BLaER1 treated with 17β-estradiol and CSF1 and Interleukin-3, amounts not matched to agents 10 nM and 100 nM (cell line): ENCODE measurements around the gene IL1F10.
A peak's percentile ranks its signal among the peaks of the same experiment; 100 is the strongest.

Source experiments
- H3K27ac ChIP-seq, 11 experiments: shearing (Covaris generic); formaldehyde crosslinking; 2 replicates each; pipeline ENCODE4 v1.8.1; 2022
- H3K27me3 ChIP-seq, 11 experiments: shearing (Covaris generic); formaldehyde crosslinking; 2 replicates each; pipeline ENCODE4 v1.8.1; 2022
- H3K36me3 ChIP-seq, 11 experiments: shearing (Covaris generic); formaldehyde crosslinking; 2 replicates each; pipeline ENCODE4 v1.8.1; 2022
- H3K4me1 ChIP-seq, 10 experiments: shearing (Covaris generic); formaldehyde crosslinking; 2 replicates each; pipeline ENCODE4 v1.8.1; 2022
- H3K4me2 ChIP-seq, 11 experiments: shearing (Covaris generic); formaldehyde crosslinking; 2 replicates each; pipeline ENCODE4 v1.8.1; 2022
- H3K4me3 ChIP-seq, 10 experiments: shearing (Covaris generic); formaldehyde crosslinking; 2 replicates each; pipeline ENCODE4 v1.8.1; 2022
- H3K9ac ChIP-seq, 11 experiments: shearing (Covaris generic); formaldehyde crosslinking; 2 replicates each; pipeline ENCODE4 v1.8.1; 2022
- H3K9me3 ChIP-seq, 11 experiments: shearing (Covaris generic); formaldehyde crosslinking; replicated peaks in 1 of 11; 2 replicates each; pipeline ENCODE4 v1.8.1; 2022
- H4K20me1 ChIP-seq, 11 experiments: shearing (Covaris generic); formaldehyde crosslinking; 2 replicates each; pipeline ENCODE4 v1.8.1; 2022
- Cebpa-rat ChIP-seq, 11 experiments: shearing (Covaris generic); IDR thresholded peaks; 2 replicates each; pipeline ENCODE4 v1.8.1; 2022

Gene IL1F10

GRCh38 chr2:113120861-113121260, 53.1 kb downstream of the IL1F10 start:
- Histone ChIP-seq H3K9ac (no peak overlapping the region), H3K4me1 (peaks cover 26 to 100% (median 55%) of the 10 kb centered on the region in 10 experiments), H3K4me3 (no peak overlapping the region), H4K20me1 (no peaks in the 10 kb centered on the region), H3K9me3 (no peaks in the 10 kb centered on the region), H3K27me3 (no peaks in the 10 kb centered on the region), H3K4me2 (peak overlapping the region in 7 of 11 experiments; percentile 3 to 98 (median 31); a peak in 7 of 22 replicates), H3K27ac (0 out of 22 replicates have a peak overlapping the region, but pooled peaks of 1 of the 11 experiments have one; percentile 81), H3K36me3 (no peaks in the 10 kb centered on the region)
- no peak for TF ChIP-seq Cebpa-rat (IDR thresholded peaks at IDR 0.05)

- H3K4me2 ChIP-seq: peak overlapping the region in 4 of 11 experiments; percentile 87 to 98 (median 93); a peak in 7 of 22 replicates
- no peak for TF ChIP-seq Cebpa-rat (IDR thresholded peaks at IDR 0.05)
- H4K20me1 ChIP-seq: no peaks in the 10 kb centered on the region
- H3K36me3 ChIP-seq: no peaks in the 10 kb centered on the region
- H3K27me3 ChIP-seq: no peaks in the 10 kb centered on the region
- no peak overlapping the region for H3K9ac ChIP-seq
- peak overlapping the region in 4 of 11 experiments; percentile 73 to 88 (median 83); a peak in 4 of 22 replicates for H3K27ac ChIP-seq
- H3K4me3 ChIP-seq: no peak overlapping the region
- no peaks in the 10 kb centered on the region; a peak in 1 of 22 replicates for H3K9me3 ChIP-seq
- H3K4me1 ChIP-seq: peaks cover 13 to 100% (median 54%) of the 10 kb centered on the region in 10 experiments
These were observed 54.6 kb downstream of the IL1F10 start for GRCh38 chr2:113122364-113122763.

GRCh38 chr2:113123726-113124125, 56.0 kb downstream of the IL1F10 start:
- Histone ChIP-seq H3K27ac (peak overlapping the region in 10 of 11 experiments; percentile 55 to 88 (median 70); a peak in 19 of 22 replicates), H3K27me3 (no peaks in the 10 kb centered on the region), H3K4me2 (peak overlapping the region; percentile 47 to 98 (median 87)), H3K9ac (peak overlapping the region in 8 of 11 experiments; percentile 10 to 74 (median 64); a peak in 14 of 22 replicates), H3K36me3 (peaks cover 0 to 9% (median 0%) of the 10 kb centered on the region in 11 experiments; a peak in 4 of 22 replicates), H3K4me3 (peak overlapping the region in 1 of 10 experiments; percentile 16; a peak in 3 of 20 replicates), H3K4me1 (peaks cover 13 to 100% (median 64%) of the 10 kb centered on the region in 10 experiments), H4K20me1 (no peaks in the 10 kb centered on the region), H3K9me3 (no peaks in the 10 kb centered on the region; a peak in 1 of 22 replicates)
- no peak for TF ChIP-seq Cebpa-rat (IDR thresholded peaks at IDR 0.05)

- peak overlapping the region; percentile 47 to 98 (median 87) for H3K4me2 ChIP-seq
- peak overlapping the region; percentile 1 to 88 (median 68); a peak in 20 of 22 replicates for H3K27ac ChIP-seq
- H3K4me1 ChIP-seq: peaks cover 13 to 100% (median 64%) of the 10 kb centered on the region in 10 experiments
- peak overlapping the region in 9 of 11 experiments; percentile 10 to 74 (median 64); a peak in 15 of 22 replicates for H3K9ac ChIP-seq
- H3K9me3 ChIP-seq: no peaks in the 10 kb centered on the region; a peak in 1 of 22 replicates
- no peaks in the 10 kb centered on the region for H3K27me3 ChIP-seq
- peak overlapping the region in 5 of 10 experiments; percentile 8 to 49 (median 29); a peak in 7 of 20 replicates for H3K4me3 ChIP-seq
- H3K36me3 ChIP-seq: peaks cover 0 to 15% (median 0%) of the 10 kb centered on the region in 11 experiments; a peak in 6 of 22 replicates
- H4K20me1 ChIP-seq: no peaks in the 10 kb centered on the region
- no peak for TF ChIP-seq Cebpa-rat (IDR thresholded peaks at IDR 0.05)
These were observed 56.6 kb downstream of the IL1F10 start for GRCh38 chr2:113124181-113124961.
